Prostate gland (tissue), 2 donors: ENCODE results near the gene FCGBP.

Source experiments
- CTCF ChIP-seq, 4 experiments: fragments of 200-600 bp in 2 of 4; fragments of 450-650 bp in 2 of 4; sonication (generic) in 2 of 4; IDR thresholded peaks; 1 replicate in 3 of 4; 2 replicates in 1 of 4; pipeline ENCODE4 v1.5.1; 2016 to 2019; ENCODE audit warnings: antibody characterized with exemption in 4 of 4, mild to moderate bottlenecking in 2 of 4, moderate library complexity in 2 of 4
- POLR2A ChIP-seq: fragments of 450-650 bp; IDR thresholded peaks from one replicate; pipeline ENCODE4 v1.6.1; 2016; ENCODE audit warnings: antibody characterized with exemption, mild to moderate bottlenecking
- POLR2AphosphoS5 ChIP-seq: sonication (generic); formaldehyde crosslinking; IDR thresholded peaks from one replicate; pipeline ENCODE4 v1.6.1; 2017; ENCODE audit warnings: antibody characterized with exemption

- TF ChIP-seq CTCF (IDR thresholded peaks at IDR 0.05) (no peak), POLR2A (no peak), POLR2AphosphoS5 (no peak)
These were observed 10.0 kb downstream of the FCGBP start for GRCh38 chr19:39924389-39924788.
